Stimulated activated CD8-positive, alpha-beta memory T cell treated with anti-CD3 and anti-CD28 coated beads, Interleukin-2, amount 100 ng/mL, for 48 hours (primary cell): ENCODE results near the gene GDPD5.

Source experiments
- DNase-seq, 2 donors: peaks; one replicate each; pipeline ENCODE4 v3.0.0-alpha.2; 2020; ENCODE audit warnings: low read depth in 2 of 2

The GDPD5 gene

GRCh38 chr11:75492181-75492820 is 33.4 kb downstream of the GDPD5 start:
- peak; percentile 37 to 47 for DNase-seq

GRCh38 chr11:75491465-75491864 is 34.3 kb downstream of the GDPD5 start:
- no peak for DNase-seq

- DNase-seq, result no peak
Observed at GRCh38 chr11:75490221-75491181, 35.2 kb downstream of the GDPD5 start.

- no peak for DNase-seq
Observed at GRCh38 chr11:75487365-75487764, 38.4 kb downstream of the GDPD5 start.

- no peak for DNase-seq
Observed at GRCh38 chr11:75485742-75486141, 40.0 kb downstream of the GDPD5 start.

GRCh38 chr11:75482931-75483469 is 42.7 kb downstream of the GDPD5 start:
- DNase-seq, result no peak

- DNase-seq, result no peak
Observed at GRCh38 chr11:75481922-75482606, 43.7 kb downstream of the GDPD5 start.

- no peak for DNase-seq
Observed at GRCh38 chr11:75481223-75481921, 44.4 kb downstream of the GDPD5 start.

GRCh38 chr11:75480185-75481175 is 45.3 kb downstream of the GDPD5 start:
- no peak for DNase-seq

- no peak for DNase-seq
Observed at GRCh38 chr11:75479597-75480145, 46.1 kb downstream of the GDPD5 start.

GRCh38 chr11:75478783-75479596 is 46.8 kb downstream of the GDPD5 start:
- no peak for DNase-seq

GRCh38 chr11:75477614-75477935 is 48.2 kb downstream of the GDPD5 start:
- DNase-seq, result no peak

- DNase-seq, result no peak
Observed at GRCh38 chr11:75476739-75477613, 48.8 kb downstream of the GDPD5 start.

GRCh38 chr11:75475767-75476650 is 49.7 kb downstream of the GDPD5 start:
- DNase-seq, result peak in 1 of 2 donors; percentile 12

- DNase-seq, result peak; percentile 58 to 61
Observed at GRCh38 chr11:75474878-75475766, 50.6 kb downstream of the GDPD5 start.

- DNase-seq, result no peak
Observed at GRCh38 chr11:75474240-75474639, 51.5 kb downstream of the GDPD5 start.
